Trophoblast cell (in vitro differentiated cells and primary cell): ENCODE results near the gene CDHR1.
A peak's percentile ranks its signal among the peaks of the same experiment; 100 is the strongest.

Source experiments
- DNase-seq, 2 donors: peaks; one replicate each; pipeline ENCODE4 v3.0.0-alpha.2; 2016
- H2AFZ ChIP-seq: 2 replicates; pipeline ENCODE4 v1.6.1; 2013; ENCODE audit warnings: low read length, moderate library complexity, mild to moderate bottlenecking; ENCODE audit not compliant: insufficient read depth, poor library complexity
- H2AK5ac ChIP-seq: 2 replicates; pipeline ENCODE4 v1.6.1; 2013; ENCODE audit warnings: mild to moderate bottlenecking, low read length
- H2BK120ac ChIP-seq: 2 replicates; pipeline ENCODE4 v1.6.1; 2013; ENCODE audit warnings: low read length, mild to moderate bottlenecking, moderate library complexity; ENCODE audit not compliant: insufficient read depth, poor library complexity
- H2BK12ac ChIP-seq: 2 replicates; pipeline ENCODE4 v1.6.1; 2013; ENCODE audit warnings: mild to moderate bottlenecking, low read length, moderate library complexity
- H2BK5ac ChIP-seq: 2 replicates; pipeline ENCODE4 v1.6.1; 2013; ENCODE audit warnings: low read length, low read depth, moderate library complexity, mild to moderate bottlenecking; ENCODE audit not compliant: poor library complexity
- H3K14ac ChIP-seq: 2 replicates; pipeline ENCODE4 v1.6.1; 2013; ENCODE audit warnings: mild to moderate bottlenecking, low read length
- H3K18ac ChIP-seq: 2 replicates; pipeline ENCODE4 v1.6.1; 2013; ENCODE audit warnings: mild to moderate bottlenecking, low read length
- H3K23ac ChIP-seq: 2 replicates; pipeline ENCODE4 v1.6.1; 2013; ENCODE audit warnings: low read length
- H3K27ac ChIP-seq: 2 replicates; pipeline ENCODE4 v1.5.1; 2013; ENCODE audit warnings: low read depth, mild to moderate bottlenecking, inconsistent platforms, low read length, moderate library complexity
- H3K27me3 ChIP-seq: 2 replicates; pipeline ENCODE4 v1.6.1; 2013; ENCODE audit warnings: inconsistent platforms, mild to moderate bottlenecking, low read length, moderate library complexity; ENCODE audit not compliant: insufficient read depth
- H3K36me3 ChIP-seq, 2 experiments: 1 replicate in 1 of 2; 2 replicates in 1 of 2; pipeline ENCODE4 v1.6.1; 2013; ENCODE audit warnings: low read length in 2 of 2, mild to moderate bottlenecking in 2 of 2, moderate library complexity in 1 of 2; ENCODE audit not compliant: insufficient read depth in 2 of 2, control insufficient read depth in 1 of 2
- H3K4ac ChIP-seq: 2 replicates; pipeline ENCODE4 v1.6.1; 2013; ENCODE audit warnings: low read depth, mild to moderate bottlenecking, low read length, moderate library complexity
- H3K4me1 ChIP-seq, 2 experiments: 1 replicate in 1 of 2; 2 replicates in 1 of 2; pipeline ENCODE4 v1.6.1; 2013; ENCODE audit warnings: low read length in 2 of 2, mild to moderate bottlenecking in 2 of 2, moderate library complexity in 1 of 2; ENCODE audit not compliant: insufficient read depth in 2 of 2, control insufficient read depth in 1 of 2
- H3K4me2 ChIP-seq: 2 replicates; pipeline ENCODE4 v1.6.1; 2013; ENCODE audit warnings: inconsistent platforms, mild to moderate bottlenecking, low read length, moderate library complexity
- H3K4me3 ChIP-seq: 2 replicates; pipeline ENCODE4 v1.5.1; 2013; ENCODE audit warnings: mild to moderate bottlenecking, low read depth, low read length, inconsistent platforms
- H3K79me1 ChIP-seq: one replicate; pipeline ENCODE4 v1.6.1; 2013; ENCODE audit warnings: low read length
- H3K79me2 ChIP-seq: 2 replicates; pipeline ENCODE4 v1.6.1; 2013; ENCODE audit warnings: low read length, mild to moderate bottlenecking; ENCODE audit not compliant: control insufficient read depth, insufficient read depth, poor library complexity
- H3K9ac ChIP-seq: 2 replicates; pipeline ENCODE4 v1.6.1; 2013; ENCODE audit warnings: mild to moderate bottlenecking, low read length
- H3K9me3 ChIP-seq: 2 replicates; pipeline ENCODE4 v1.6.1; 2013; ENCODE audit warnings: low read depth, mild to moderate bottlenecking, control low read depth, inconsistent platforms, low read length; ENCODE audit not compliant: insufficient read depth
- H4K12ac ChIP-seq: 2 replicates; pipeline ENCODE4 v1.6.1; 2013; ENCODE audit warnings: low read depth, mild to moderate bottlenecking, low read length, moderate library complexity
- H4K8ac ChIP-seq: 2 replicates; pipeline ENCODE4 v1.6.1; 2013; ENCODE audit warnings: low read depth, mild to moderate bottlenecking, low read length, moderate library complexity
- H4K91ac ChIP-seq: one replicate; pipeline ENCODE4 v1.6.1; 2013; ENCODE audit warnings: low read depth, mild to moderate bottlenecking, low read length, moderate library complexity
- WGBS: extraction: QIAGEN DNeasy Blood & Tissue Kit; methylation state at CpG from one replicate; pipeline ENCODE4 v1.1.7; 2013; ENCODE audit warnings: missing lambda C conversion rate; ENCODE audit not compliant: insufficient read length, insufficient coverage; ENCODE audit errors: extremely low coverage; 5-methylcytosine and 5-hydroxymethylcytosine counted together

CDHR1 gene

DNA sequence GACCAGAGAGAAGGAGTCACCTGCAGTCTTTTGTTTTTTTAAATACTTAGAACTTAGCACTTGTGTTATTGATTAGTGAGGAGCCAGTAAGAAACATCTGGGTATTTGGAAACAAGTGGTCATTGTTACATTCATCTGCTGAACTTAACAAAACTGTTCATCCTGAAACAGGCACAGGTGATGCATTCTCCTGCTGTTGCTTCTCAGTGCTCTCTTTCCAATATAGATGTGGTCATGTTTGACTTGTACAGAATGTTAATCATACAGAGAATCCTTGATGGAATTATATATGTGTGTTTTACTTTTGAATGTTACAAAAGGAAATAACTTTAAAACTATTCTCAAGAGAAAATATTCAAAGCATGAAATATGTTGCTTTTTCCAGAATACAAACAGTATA, 41.6 kb upstream of the CDHR1 start:
- no peak overlapping the region for H3K4ac ChIP-seq
- no peak overlapping the region for H3K23ac ChIP-seq
- H3K79me2 ChIP-seq: no peaks in the 10 kb centered on the region
- H2BK120ac ChIP-seq: no peak overlapping the region
- H3K79me1 ChIP-seq: no peaks in the 10 kb centered on the region
- no peak overlapping the region for H3K27ac ChIP-seq
- H2BK5ac ChIP-seq: no peak overlapping the region
- H3K4me3 ChIP-seq: no peak overlapping the region
- H4K8ac ChIP-seq: no peak overlapping the region
- no peak overlapping the region for H2AK5ac ChIP-seq
- no peak overlapping the region for H4K12ac ChIP-seq
- H3K18ac ChIP-seq: no peak overlapping the region
- H3K4me1 ChIP-seq: no peaks in the 10 kb centered on the region
- no peak for DNase-seq
- H3K14ac ChIP-seq: no peak overlapping the region
- no peak overlapping the region for H2AFZ ChIP-seq
- peaks cover 12 to 17% of the 10 kb centered on the region in 2 experiments for H3K36me3 ChIP-seq
- H4K91ac ChIP-seq: no peak overlapping the region
- H3K4me2 ChIP-seq: no peak overlapping the region
- no peaks in the 10 kb centered on the region for H3K9me3 ChIP-seq
- H3K27me3 ChIP-seq: no peaks in the 10 kb centered on the region
- H2BK12ac ChIP-seq: no peak overlapping the region
- H3K9ac ChIP-seq: no peak overlapping the region

DNA sequence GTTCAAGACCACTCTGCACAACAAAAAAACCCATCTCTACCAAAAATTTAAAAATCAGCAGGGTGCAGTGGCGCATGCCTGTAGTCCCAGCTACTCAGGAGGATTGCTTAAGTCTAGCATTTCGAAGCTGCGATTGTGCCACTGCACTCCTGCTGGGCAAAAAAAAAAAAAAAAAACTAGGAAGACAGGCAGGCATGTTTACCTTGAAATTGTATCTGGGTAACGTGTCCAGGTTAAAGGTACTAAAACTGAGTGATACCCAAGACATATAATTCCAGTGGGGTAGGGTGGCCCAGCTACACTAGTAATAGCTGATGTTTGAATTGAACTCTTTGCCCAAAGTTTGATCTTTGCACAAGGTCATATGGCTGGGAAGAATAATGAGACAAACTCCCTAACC, 38.8 kb upstream of the CDHR1 start:
- Histone ChIP-seq H3K18ac (no peak overlapping the region), H2BK120ac (no peak overlapping the region), H3K4me1 (no peaks in the 10 kb centered on the region), H3K9ac (no peak overlapping the region), H2AFZ (no peak overlapping the region), H3K36me3 (peaks cover 4 to 7% of the 10 kb centered on the region in 2 experiments), H4K12ac (no peak overlapping the region), H3K14ac (no peak overlapping the region), H2BK5ac (no peak overlapping the region), H3K79me2 (no peaks in the 10 kb centered on the region), H2AK5ac (no peak overlapping the region), H2BK12ac (no peak overlapping the region), H3K27me3 (no peaks in the 10 kb centered on the region), H3K23ac (no peak overlapping the region), H4K8ac (no peak overlapping the region), H3K4ac (no peak overlapping the region), H3K4me3 (no peak overlapping the region), H3K4me2 (no peak overlapping the region), H4K91ac (no peak overlapping the region), H3K9me3 (no peaks in the 10 kb centered on the region), H3K27ac (no peak overlapping the region), H3K79me1 (no peaks in the 10 kb centered on the region)
- WGBS: no CpG with 5 or more reads among the region's 4 CpGs
- DNase-seq: peak in 1 of 2 donors; percentile 21

DNA sequence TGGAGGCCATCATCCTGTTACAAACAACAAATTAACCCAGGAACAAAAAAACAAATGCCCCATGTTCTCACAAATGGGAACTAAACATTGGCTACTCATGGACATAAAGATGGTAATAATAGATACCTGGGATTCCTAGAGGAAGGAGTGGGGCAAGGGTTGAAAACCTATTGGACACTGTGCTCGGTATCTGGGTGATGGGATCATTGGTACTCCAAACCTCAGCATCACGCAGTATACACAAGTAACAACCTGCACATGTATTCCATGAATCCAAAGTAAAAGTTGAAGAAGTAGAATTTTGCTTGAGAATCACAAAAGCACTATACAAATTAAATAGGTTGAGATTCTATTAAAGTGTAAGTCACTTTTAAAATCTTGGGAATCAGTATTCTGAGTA, 38.3 kb upstream of the CDHR1 start:
- no peaks in the 10 kb centered on the region for H3K27me3 ChIP-seq
- no peak overlapping the region for H3K18ac ChIP-seq
- no peak overlapping the region for H3K14ac ChIP-seq
- H3K4me2 ChIP-seq: no peak overlapping the region
- no peak overlapping the region for H4K8ac ChIP-seq
- no peak overlapping the region for H3K27ac ChIP-seq
- H3K4ac ChIP-seq: no peak overlapping the region
- no peak overlapping the region for H3K4me3 ChIP-seq
- no peak overlapping the region for H2AFZ ChIP-seq
- H2AK5ac ChIP-seq: no peak overlapping the region
- no peaks in the 10 kb centered on the region for H3K79me1 ChIP-seq
- no peaks in the 10 kb centered on the region for H3K4me1 ChIP-seq
- no peak overlapping the region for H2BK12ac ChIP-seq
- H4K91ac ChIP-seq: no peak overlapping the region
- no peak overlapping the region for H3K23ac ChIP-seq
- DNase-seq: no peak
- no peak overlapping the region for H2BK120ac ChIP-seq
- H3K9me3 ChIP-seq: no peaks in the 10 kb centered on the region
- H2BK5ac ChIP-seq: no peak overlapping the region
- H3K9ac ChIP-seq: no peak overlapping the region
- H3K79me2 ChIP-seq: no peaks in the 10 kb centered on the region
- peaks cover 3 to 4% of the 10 kb centered on the region in 2 experiments for H3K36me3 ChIP-seq
- WGBS: no CpG with 5 or more reads among the region's 2 CpGs
- H4K12ac ChIP-seq: no peak overlapping the region

DNA sequence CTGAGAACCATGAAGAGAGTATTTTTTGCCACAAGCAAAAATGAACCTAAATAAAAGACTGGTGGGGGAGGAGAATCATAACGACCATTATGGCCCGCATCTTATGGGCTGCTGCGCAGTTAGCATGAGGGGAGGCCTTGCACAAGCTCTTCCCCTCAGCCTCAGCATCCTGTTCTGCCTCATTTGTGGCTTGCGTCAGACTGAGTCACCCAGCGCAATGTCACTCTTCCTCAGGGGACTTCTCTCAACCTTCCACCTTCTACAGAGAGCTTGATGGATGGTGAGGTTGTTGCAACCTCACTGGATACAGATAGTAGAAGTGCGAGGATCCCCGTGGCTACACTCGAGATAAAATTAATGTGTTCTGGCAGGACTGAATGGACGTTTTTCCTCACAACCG, 37.6 kb upstream of the CDHR1 start:
- H3K4me2 ChIP-seq: no peak overlapping the region
- no peak overlapping the region for H3K4me3 ChIP-seq
- no peak overlapping the region for H3K14ac ChIP-seq
- no peak overlapping the region for H2BK120ac ChIP-seq
- H3K79me1 ChIP-seq: no peaks in the 10 kb centered on the region
- no peak overlapping the region for H3K18ac ChIP-seq
- DNase-seq: peak; percentile 88
- no peak overlapping the region for H2BK12ac ChIP-seq
- H3K9ac ChIP-seq: no peak overlapping the region
- H2AFZ ChIP-seq: no peak overlapping the region
- H3K4ac ChIP-seq: no peak overlapping the region
- H3K27ac ChIP-seq: no peak overlapping the region
- no peak overlapping the region for H2AK5ac ChIP-seq
- no peaks in the 10 kb centered on the region for H3K27me3 ChIP-seq
- no peak overlapping the region for H4K12ac ChIP-seq
- no peak overlapping the region for H4K91ac ChIP-seq
- no peak overlapping the region for H3K23ac ChIP-seq
- no peaks in the 10 kb centered on the region for H3K4me1 ChIP-seq
- no peaks in the 10 kb centered on the region for H3K79me2 ChIP-seq
- H4K8ac ChIP-seq: no peak overlapping the region
- no peak overlapping the region for H2BK5ac ChIP-seq
- H3K36me3 ChIP-seq: peaks cover 2 to 4% of the 10 kb centered on the region in 2 experiments
- WGBS: no CpG with 5 or more reads among the region's 10 CpGs
- no peaks in the 10 kb centered on the region for H3K9me3 ChIP-seq
